ENCODE results near the gene B3GAT1.

Gene B3GAT1

DNA sequence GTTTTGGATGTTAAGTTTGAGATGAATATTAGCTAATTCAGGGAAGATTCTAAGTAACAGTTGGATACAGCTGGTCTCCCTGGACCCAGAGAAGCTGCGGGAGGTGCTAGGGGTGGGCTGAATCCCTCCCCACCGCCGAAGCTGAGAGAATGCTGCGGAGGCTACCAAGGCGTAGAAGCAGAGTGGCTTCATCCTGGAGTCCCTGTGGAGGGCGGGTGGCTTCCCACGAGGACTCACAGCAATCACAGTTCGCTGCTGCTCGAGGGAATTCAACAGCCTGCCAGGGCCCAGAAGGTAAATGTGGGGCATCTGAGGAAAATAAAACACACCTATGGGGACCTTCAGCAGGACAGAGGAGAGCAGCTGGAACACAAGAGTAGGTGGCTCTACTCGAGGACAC lies 11.1 kb upstream of the B3GAT1 start:
- ATAC-seq (ENCODE audit: insufficient read depth, low read depth) = no peak

DNA sequence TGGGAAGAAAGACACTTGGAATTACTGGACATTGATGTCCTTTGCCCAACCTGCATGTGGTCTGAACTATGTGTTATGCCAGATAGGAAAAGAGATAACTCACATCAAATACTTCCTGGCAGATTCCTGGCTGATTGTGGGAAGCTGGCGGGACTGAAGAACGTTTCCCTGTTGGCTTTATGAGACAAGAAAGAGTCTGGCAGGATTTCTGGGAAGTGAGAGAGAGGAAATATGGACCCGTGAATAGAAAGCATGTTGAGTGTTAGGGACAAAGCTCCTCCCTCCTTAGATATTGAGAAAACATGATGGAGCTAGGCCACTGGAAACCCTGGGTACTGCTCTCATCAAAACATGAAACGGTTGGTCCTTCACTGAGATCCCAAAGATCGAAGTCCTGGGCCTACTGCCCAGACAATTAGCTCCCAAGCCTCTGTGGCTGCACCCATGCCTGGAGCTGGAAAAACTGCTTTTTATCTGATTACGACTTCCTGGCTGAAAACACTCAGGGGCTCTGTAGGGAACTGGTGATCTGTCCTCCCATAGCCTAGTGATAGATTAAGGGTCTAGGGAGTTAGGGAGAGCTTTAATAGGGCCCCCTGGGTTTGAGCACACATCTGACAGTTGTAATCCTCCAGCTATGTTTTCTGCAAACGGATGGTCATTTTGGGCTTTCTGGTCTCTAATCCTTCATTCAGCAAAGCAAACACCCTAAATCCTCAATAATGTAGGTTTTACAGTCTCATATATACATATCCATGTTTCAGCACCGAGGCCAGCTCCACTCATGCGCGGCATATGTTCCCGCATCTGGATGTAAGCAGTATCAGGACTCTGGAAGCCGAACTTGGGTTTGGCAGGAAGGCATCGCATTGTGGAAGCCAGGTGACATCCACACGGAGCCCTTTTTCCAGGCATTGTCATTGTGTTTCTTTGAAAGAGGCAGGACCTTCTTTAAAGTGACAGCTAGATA lies 6.1 kb upstream of the B3GAT1 start:
- H3K4me3 ChIP-seq (ENCODE audit: low read depth in 1 of 2, low read length in 2 of 2) = no peak overlapping the region
- H3K9ac ChIP-seq (ENCODE audit: low read depth, low read length) = no peak overlapping the region
- TF ChIP-seq, protein P1, sequence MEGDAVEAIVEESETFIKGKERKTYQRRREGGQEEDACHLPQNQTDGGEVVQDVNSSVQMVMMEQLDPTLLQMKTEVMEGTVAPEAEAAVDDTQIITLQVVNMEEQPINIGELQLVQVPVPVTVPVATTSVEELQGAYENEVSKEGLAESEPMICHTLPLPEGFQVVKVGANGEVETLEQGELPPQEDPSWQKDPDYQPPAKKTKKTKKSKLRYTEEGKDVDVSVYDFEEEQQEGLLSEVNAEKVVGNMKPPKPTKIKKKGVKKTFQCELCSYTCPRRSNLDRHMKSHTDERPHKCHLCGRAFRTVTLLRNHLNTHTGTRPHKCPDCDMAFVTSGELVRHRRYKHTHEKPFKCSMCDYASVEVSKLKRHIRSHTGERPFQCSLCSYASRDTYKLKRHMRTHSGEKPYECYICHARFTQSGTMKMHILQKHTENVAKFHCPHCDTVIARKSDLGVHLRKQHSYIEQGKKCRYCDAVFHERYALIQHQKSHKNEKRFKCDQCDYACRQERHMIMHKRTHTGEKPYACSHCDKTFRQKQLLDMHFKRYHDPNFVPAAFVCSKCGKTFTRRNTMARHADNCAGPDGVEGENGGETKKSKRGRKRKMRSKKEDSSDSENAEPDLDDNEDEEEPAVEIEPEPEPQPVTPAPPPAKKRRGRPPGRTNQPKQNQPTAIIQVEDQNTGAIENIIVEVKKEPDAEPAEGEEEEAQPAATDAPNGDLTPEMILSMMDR (IDR thresholded peaks at IDR 0.05; ENCODE audit: borderline replicate concordance, extremely low read depth, low read length, poor library complexity, severe bottlenecking) = no peak
- TF ChIP-seq EZH2 (IDR thresholded peaks at IDR 0.05; ENCODE audit: borderline replicate concordance, low read depth, low read length, severe bottlenecking) = no peak
- no peaks in the 10 kb centered on the region for H3K36me3 ChIP-seq (ENCODE audit: insufficient read depth, low read length)
- peak; percentile 44 for DNase-seq
- H3K27me3 ChIP-seq (ENCODE audit: insufficient read depth, low read length, poor library complexity) = peaks cover 25% of the 10 kb centered on the region
- no peaks in the 10 kb centered on the region; the same call in 1 of the 2 replicates for H4K20me1 ChIP-seq (ENCODE audit: insufficient read depth, low read length)
- H3K79me2 ChIP-seq (ENCODE audit: insufficient read depth, low read length) = no peaks in the 10 kb centered on the region
- H3K4me2 ChIP-seq (ENCODE audit: insufficient read depth, low read length) = no peak overlapping the region
- ATAC-seq (ENCODE audit: insufficient read depth, low read depth) = peak; percentile 65; the same call in 1 of the 3 replicates
- no peak overlapping the region for H2AFZ ChIP-seq (ENCODE audit: low read depth, low read length)
- H3K4me1 ChIP-seq (ENCODE audit: insufficient read depth, low read length) = no peaks in the 10 kb centered on the region
- H3K27ac ChIP-seq (ENCODE audit: low read length) = no peak overlapping the region
- no peaks in the 10 kb centered on the region for H3K9me3 ChIP-seq (ENCODE audit: insufficient read depth, low read length, severe bottlenecking)

More for the DNA sequence above, 11.1 kb upstream of the B3GAT1 start:
- Histone ChIP-seq H4K20me1 (ENCODE audit: insufficient read depth, low read length) (peaks cover 3% of the 10 kb centered on the region; the same call in 1 of the 2 replicates), H3K27ac (ENCODE audit: low read length) (no peak overlapping the region), H3K36me3 (ENCODE audit: insufficient read depth, low read length) (no peaks in the 10 kb centered on the region), H3K4me3 (ENCODE audit: low read depth in 1 of 2, low read length in 2 of 2) (no peak overlapping the region), H3K9me3 (ENCODE audit: insufficient read depth, low read length, severe bottlenecking) (no peaks in the 10 kb centered on the region), H3K4me2 (ENCODE audit: insufficient read depth, low read length) (no peak overlapping the region), H2AFZ (ENCODE audit: low read depth, low read length) (no peak overlapping the region), H3K79me2 (ENCODE audit: insufficient read depth, low read length) (no peaks in the 10 kb centered on the region), H3K27me3 (ENCODE audit: insufficient read depth, low read length, poor library complexity) (peaks cover 11% of the 10 kb centered on the region), H3K9ac (ENCODE audit: low read depth, low read length) (no peak overlapping the region), H3K4me1 (ENCODE audit: insufficient read depth, low read length) (no peaks in the 10 kb centered on the region)
- TF ChIP-seq EZH2 (IDR thresholded peaks at IDR 0.05; ENCODE audit: borderline replicate concordance, low read depth, low read length, severe bottlenecking) = no peak
- TF ChIP-seq, protein P1 (IDR thresholded peaks at IDR 0.05; ENCODE audit: borderline replicate concordance, extremely low read depth, low read length, poor library complexity, severe bottlenecking) = no peak
- no peak for DNase-seq

DNA sequence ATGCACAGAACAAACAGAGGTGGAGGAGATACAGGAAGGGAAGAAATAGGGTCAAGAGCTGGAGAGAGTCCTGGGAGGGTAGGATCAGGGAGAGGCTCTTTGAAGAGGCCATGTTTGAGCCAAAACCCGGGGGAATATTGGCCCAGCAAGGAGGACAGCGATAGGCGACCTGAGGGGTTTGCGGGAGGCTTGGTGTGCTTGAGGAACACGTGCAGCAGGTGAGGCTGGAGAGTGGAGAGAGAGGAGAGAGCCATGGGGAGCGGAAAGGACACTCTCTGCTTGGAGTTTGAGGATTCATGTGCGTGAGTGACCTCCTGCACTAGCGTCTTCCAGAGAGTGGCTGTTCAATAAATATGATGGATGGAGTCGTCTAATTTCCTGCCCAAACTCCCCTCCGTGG lies 4.7 kb upstream of the B3GAT1 start:
- Histone ChIP-seq H3K9ac (ENCODE audit: low read depth, low read length) (no peak overlapping the region), H3K4me3 (ENCODE audit: low read depth in 1 of 2, low read length in 2 of 2) (no peak overlapping the region), H3K27ac (ENCODE audit: low read length) (no peak overlapping the region), H3K27me3 (ENCODE audit: insufficient read depth, low read length, poor library complexity) (peaks cover 27% of the 10 kb centered on the region), H3K4me1 (ENCODE audit: insufficient read depth, low read length) (no peaks in the 10 kb centered on the region), H4K20me1 (ENCODE audit: insufficient read depth, low read length) (no peaks in the 10 kb centered on the region; the same call in 1 of the 2 replicates), H3K36me3 (ENCODE audit: insufficient read depth, low read length) (no peaks in the 10 kb centered on the region), H3K79me2 (ENCODE audit: insufficient read depth, low read length) (no peaks in the 10 kb centered on the region), H2AFZ (ENCODE audit: low read depth, low read length) (no peak overlapping the region), H3K4me2 (ENCODE audit: insufficient read depth, low read length) (no peak overlapping the region), H3K9me3 (ENCODE audit: insufficient read depth, low read length, severe bottlenecking) (no peaks in the 10 kb centered on the region)
- DNase-seq (no peak), ATAC-seq (ENCODE audit: insufficient read depth, low read depth) (no peak)
- TF ChIP-seq, protein P1 (IDR thresholded peaks at IDR 0.05; ENCODE audit: borderline replicate concordance, extremely low read depth, low read length, poor library complexity, severe bottlenecking) = no peak
- TF ChIP-seq EZH2 (IDR thresholded peaks at IDR 0.05; ENCODE audit: borderline replicate concordance, low read depth, low read length, severe bottlenecking) = no peak

All from DND-41 (cell line).